GM18868 (cell line): ENCODE results near the gene EFTUD2.
"Not testable (repeated sequence)": the region's sequence is repeated elsewhere in the genome, so short reads cannot be mapped to it uniquely, and the experiment has no call there.

ENCODE experiments used
- ATAC-seq: cut with Tn5 transposase; IDR thresholded peaks from one replicate; pipeline ENCODE4 v1.9.1; 2021; ENCODE audit warnings: mild to moderate bottlenecking, moderate library complexity; ENCODE audit not compliant: unreplicated experiment

The EFTUD2 gene

DNA sequence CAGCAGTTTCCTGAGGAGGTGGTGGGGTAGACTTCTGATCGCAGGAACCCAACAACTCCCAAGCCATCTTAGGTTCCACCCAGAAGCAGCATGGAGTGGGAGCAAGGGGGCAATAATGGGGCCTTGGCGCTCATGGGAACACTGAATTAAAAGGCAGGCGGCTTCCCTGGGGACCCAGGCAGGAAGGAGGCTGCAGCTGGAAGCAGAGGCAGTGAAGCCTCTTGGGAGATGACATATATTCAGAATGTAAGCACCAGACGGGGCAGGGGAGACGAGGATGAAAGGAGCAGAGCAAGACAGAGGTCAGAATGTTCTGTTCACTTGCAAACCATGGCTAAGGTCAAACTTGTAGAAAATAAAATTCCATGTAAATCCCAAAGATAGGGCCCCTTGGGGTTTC is 48.6 kb downstream of the EFTUD2 start:
- no peak for ATAC-seq

DNA sequence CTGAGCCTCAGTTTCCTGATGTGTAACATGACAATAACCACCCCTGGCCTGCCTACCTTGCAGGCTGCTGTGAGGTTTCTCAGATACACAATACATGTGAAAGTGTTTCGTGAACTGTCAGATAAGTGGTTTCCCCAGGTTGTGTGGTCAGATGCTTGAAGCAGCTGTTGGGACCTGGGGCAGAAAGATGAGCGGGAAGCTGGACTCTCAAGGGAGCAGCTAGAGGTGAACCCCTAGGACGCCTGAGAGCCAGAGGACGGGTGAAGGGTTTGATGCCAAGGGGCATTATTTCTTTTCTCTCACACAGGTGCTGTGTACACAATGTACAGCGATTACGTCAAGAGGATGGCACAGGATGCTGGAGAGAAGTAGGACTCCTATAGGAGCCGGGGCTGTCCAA is 49.2 kb downstream of the EFTUD2 start:
- no peak for ATAC-seq

DNA sequence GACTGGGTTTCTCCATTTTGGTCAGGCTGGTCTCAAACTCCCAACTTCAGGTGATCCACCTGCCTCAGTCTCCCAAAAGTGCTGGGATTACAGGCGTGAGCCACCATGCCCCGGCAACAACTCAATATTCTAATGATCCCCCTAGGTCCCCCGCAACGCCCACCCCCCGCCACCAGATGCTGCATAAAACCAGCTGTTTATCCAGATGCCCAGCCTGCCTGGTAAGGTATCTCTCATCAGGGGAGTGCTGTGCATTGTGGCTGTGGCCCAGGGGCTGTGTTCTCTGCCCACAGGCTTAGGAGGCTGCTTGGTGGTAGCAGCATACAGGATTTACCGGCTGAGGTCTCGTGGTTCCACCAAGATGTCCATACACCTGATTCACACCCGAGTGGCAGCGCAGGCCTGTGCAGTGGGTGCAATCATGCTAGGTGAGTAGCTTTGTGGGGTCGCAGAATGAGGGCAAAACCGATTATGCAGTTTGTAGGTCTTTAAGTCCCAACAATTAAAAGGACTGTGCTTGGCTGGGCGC is 50.2 kb downstream of the EFTUD2 start:
- no peak for ATAC-seq

DNA sequence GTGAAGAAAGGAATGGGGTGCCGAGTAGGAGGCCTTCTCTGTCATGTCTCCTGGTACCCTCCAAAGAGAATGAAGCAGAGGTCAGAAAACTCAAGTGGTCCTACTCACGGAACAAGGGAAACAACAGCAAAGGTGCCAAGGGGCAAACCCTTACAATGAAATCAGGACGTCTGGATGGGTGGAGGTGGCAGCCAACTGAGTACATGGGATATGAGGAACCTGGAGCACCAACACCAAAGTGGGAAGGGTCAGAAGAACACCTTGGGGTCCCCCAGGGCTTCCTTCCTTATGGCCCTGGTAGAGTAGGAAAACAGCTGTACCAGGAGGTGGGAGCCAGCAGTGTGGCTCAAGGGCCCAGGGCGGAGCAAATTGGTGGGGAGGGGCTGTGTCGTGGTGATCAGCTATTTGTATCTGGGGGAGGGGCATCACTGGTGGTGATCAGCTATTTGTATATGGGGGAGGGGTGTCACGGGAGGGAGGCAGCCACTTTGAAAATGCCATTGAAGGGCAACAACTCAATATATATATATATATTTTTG is 50.9 kb downstream of the EFTUD2 start:
- no peak for ATAC-seq

DNA sequence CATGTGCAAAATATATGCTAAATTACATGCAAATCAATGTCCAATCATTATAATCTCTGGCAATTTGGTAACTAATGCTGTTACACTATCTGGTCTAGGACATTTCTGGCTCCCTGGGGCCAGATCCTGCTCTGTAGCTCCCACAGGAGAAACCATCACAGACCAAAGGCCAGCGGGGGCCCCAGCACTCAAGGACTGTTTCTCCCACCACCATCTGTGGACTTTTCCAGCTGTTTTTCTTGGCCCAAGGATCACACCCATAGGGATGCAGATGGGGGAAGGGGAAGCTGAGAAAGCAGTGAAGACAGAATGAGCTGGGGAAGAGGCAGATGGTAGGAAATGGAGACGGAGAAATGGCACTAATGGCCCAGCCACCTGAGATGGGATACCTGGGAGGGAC is 51.7 kb downstream of the EFTUD2 start, which contains the start of gene HIGD1B:
TSS of gene HIGD1B (plus strand) at position 298 of the 400 bp plus-strand sequence. CDS start 270 bp downstream, outside the sequence.
- ATAC-seq, result no peak

DNA sequence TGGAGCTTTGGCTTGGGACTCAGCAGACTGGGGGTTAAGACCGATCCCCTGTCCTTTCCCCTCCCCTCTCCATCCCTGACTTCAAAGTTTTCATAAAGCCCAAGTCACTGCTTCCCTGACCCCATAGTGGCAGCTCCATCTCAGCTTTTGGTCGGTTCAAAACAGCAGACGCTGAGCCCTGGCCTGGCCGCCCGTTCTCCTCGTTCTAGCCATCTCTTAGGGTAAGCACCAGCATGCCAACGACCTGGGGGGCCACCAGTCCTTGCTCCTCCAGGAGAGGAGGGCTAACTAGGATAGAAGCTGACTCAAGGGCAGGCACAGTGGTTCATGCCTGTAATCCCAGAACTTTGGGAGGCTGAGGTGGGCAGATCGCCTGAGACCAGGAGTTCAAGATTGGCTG is 53.0 kb downstream of the EFTUD2 start:
- ATAC-seq, result no peak

DNA sequence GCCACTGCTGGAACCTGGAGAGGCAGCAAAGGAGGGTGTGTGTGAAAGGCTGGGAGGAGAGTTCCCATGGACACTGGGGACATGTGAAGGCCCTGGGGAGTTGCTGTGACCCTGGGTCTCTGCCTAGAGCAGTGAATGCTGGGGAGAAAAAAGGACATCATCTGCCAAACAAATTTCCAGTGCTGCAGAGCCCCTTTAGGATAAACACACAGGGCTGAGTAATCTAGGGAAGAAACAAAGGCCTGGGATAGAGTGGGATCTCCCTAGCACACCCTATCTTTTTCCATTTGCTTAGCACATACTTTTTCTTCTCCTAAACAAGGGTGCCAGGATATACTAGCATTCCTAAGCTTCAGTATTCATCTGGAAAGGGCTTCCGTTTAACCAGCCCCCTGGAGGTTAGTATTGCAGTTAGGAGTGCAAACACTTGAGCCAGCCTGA is 54.8 kb downstream of the EFTUD2 start:
- no peak for ATAC-seq

DNA sequence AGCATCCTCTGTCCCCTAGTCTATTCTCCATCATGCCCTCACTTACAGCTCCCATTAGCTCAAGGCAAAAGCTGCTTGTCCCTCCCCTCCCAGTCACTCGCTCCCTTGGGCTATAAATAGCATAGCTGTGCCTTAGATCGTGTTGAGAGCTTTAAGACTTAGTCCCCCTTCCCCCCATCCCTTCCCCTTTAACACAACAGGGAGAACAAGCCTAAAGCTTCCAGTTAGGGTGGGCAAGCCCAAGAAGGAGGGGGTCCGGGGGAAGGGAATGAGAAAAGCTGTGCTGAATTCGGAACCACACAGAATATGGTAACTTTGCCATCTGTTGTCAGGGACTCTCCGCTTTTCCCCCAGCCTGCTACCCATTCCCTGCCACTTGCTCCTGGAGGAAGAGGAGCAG is 56.5 kb downstream of the EFTUD2 start:
- no peak for ATAC-seq

DNA sequence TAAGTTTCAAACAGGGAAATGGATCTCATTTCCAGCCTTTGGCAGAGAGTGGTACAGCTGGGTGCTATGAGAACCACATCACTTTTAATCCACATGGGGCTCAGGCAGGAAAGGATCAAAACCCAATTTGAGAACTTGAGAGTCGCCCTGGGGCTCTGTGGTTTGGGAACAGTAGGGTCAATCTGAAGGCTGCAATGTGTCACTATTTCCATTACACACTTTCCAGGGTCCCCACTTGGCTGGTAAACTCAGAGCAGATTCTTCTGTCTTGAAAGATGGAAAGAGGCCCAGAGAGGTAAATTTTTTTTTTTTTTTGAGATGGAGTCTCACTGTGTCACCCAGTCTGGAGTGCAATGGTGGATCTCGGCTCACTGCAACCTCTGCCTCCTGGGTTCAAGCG is 58.3 kb downstream of the EFTUD2 start:
- no peak for ATAC-seq

DNA sequence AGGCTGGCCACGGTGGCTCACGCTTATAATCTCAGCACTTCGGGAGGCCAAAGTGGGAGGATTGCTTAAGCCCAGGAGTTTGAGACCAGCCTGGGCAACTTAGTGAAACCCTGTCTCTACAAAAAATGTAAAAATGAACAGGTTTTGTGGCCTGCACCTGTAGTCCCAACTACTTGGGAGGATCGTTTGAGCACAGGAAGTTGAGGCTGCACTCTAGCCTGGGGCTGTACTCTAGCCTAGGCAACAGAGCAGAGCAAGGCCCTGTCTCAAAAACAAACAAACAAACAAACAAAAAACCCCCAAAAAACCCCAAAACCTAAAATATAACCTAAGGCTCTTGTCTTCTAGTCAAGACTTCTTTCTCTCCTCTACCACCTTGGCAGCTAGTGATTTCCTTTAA is 59.0 kb downstream of the EFTUD2 start:
- ATAC-seq, result no peak

DNA sequence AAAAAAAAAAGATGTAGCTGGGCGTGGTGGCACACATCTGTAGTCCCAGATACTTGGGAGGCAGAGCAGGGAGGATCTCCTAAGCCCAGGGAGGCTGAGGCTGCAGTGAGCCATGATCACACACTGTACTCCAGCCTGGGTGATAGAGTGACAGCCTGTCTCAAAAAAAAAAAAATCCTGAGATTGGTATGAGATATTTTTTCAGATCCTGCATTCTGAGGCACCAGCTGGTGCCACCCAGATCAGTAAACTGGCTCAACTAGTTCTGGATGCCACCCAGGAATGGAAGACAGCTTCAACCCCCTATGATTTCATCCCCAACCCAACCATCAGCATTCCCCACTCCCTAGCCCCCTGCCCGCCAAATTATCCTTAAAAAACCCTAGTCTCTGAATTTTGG is 62.0 kb downstream of the EFTUD2 start:
- ATAC-seq, result no peak

DNA sequence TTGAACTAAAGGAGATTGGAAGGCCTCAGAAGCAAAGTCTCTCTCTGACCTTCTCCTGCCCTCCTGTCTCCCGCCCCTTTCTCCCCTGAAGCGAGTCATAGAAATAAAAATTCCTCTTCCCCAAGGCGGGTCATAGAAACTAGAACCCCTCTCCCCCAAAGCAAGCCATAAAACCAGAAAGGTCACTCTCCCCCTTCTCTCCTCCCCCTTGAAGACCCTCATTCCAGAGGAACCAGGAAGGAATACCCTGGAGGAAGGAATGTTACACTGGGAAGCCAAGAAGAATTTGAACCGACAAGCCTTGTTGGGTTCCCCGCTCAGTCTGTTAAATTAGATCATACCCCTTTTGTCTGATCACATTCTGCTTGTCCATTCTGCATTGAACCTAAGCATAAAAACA is 66.4 kb downstream of the EFTUD2 start:
- no peak for ATAC-seq

DNA sequence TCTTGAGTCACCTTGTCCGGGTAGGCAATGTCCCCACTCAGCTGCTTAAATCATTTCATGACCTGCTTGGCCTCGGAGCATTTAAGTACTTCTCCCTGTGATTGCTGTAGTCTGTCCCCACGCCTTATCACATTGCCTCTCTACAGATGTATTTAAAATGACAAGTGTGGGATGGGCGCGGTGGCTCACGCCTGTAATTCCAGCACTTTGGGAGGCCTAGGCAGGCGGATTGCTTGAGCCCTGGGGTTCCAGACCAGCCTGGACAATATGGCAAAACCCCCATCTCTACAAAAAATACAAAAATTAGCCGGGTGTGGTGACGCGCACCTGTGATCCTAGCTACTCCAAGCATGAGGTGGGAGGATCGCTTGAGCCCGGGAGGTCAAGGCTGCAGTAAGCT is 67.9 kb downstream of the EFTUD2 start:
- ATAC-seq, result no peak

DNA sequence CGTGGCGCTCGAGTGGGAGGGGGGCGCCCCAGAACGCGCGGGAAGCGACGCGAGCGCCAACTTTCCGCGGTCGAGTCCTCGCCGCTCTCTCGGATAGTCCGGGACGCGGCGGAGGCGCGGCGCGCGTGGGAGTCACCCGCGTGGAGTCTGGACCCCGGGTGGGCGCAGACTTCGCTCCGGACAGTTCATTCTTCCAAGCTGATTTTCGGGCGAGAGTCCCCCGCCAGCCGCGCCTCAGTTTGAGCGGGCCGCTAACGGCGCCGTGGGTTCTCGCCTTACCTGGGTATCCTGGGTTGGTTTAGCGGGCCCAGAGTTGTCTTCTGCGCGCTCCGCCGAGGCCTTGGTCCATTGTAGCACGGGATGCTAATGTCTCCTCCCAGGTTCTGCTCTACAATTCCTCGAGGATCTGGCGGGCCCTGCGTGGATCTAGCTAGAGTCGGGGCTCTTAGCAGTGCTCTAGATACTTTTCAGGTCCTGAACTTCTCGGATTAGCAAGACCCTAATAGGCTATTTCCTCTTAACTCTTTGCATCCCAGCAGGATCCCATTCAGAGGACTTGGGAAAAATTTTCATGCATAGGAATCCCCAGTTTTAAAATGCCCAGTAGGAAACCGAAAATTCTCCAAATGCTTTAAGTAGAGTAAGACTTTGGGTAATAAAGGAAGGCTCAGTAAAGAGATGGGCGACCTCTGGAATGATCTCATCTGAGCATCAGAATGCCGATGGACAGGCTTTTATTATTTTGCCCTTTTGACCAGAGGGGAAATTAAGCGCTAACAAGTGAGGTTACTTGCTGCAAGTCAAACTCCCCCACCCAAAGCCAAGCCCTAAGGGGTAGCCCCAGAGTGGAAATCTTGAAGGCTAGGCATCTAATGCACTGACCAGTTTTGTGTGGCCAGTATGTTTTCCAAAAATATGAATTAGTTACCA is 68.6 kb downstream of the EFTUD2 start:
- ATAC-seq, result no peak

DNA sequence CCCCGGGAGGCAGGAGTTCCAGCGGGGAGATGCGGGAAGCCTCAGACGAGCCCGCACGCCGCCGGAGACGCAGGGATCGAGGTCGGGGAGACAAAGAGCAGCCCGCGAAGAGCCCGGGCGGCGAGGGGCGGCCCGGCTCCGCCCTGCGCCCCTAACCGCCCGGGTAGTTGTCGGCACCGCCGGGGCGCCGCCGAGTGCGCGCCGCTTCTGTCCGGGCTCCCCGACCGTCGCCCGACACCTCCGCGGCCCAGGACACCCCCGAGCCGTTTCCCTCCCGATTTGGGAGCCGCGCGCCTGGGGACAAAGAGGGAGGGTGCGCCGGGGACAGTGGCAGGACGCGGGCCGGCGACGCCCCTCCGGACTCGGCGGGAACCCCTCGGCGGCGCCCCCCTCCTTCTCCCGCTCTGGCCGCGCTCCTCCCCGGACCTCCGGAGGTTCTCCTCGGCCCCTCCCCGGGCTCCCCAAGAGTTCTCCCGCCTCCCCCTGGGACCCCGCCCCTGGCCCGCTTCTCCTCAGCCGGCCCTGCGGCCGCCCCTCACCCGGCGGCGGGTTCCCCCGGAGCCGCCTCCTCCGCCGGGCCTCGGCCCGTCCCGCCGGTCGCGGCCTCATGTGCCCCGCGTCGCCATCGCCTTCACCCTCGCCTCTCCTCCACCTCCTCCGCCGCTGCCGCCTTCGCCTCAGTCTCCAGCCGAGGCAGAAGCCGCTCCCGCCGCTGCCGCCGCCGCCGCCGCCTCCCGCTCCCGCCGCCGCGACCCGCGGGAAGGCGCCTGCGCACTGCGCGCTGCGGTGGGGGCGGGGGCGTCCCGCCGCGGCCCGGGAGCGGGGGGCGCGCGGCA is 69.5 kb downstream of the EFTUD2 start, which contains the start of gene GJC1:
TSS of gene GJC1 (minus strand) at position 765 of the 836 bp plus-strand sequence. CDS start 24,470 bp downstream, outside the sequence.
- ATAC-seq, result no peak

DNA sequence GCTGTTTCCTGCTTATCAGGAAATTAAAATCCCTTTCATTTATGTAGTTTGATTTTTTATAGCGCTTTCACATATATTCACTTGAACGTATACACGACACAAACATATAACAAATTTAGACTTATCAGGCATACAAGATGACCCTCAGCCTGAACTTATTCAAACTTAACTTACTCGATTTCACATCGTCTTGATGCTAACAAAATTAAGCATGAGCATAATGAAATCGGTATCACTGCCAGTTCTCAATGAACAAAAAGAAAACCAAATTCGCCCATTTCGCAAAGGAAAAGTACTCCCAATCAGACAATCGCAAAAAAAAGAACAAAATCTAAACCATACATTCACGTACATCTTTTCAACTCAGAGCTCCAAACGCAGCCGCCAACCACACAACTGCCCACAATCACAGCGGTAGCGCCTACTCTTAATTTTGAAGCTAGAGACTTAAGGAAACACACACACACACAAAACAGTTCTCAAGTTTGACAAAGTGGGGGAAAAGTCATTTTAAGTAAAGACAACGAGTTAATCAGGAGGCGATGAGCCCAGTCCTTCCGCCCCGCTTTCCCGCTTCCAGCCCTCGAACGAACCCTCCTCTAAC is 70.2 kb downstream of the EFTUD2 start:
- no peak for ATAC-seq

DNA sequence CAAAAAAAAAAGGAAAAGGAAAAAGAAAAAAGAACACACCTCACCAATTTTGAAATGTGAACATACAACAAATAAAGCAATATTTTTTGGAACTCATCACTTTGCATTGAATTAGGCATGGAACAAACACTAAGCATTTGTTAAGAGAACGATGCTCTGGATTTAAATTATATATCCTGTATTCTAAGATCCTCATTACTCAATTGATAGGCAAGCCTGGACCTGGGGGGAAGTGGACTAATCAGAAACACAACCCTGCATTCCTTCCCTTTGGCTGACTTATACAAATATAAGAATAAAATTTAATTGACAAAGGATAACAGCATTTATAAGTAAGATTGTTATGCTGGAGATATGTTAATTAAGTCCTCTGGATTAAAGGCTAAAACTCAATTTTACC is 71.4 kb downstream of the EFTUD2 start:
- no peak for ATAC-seq

DNA sequence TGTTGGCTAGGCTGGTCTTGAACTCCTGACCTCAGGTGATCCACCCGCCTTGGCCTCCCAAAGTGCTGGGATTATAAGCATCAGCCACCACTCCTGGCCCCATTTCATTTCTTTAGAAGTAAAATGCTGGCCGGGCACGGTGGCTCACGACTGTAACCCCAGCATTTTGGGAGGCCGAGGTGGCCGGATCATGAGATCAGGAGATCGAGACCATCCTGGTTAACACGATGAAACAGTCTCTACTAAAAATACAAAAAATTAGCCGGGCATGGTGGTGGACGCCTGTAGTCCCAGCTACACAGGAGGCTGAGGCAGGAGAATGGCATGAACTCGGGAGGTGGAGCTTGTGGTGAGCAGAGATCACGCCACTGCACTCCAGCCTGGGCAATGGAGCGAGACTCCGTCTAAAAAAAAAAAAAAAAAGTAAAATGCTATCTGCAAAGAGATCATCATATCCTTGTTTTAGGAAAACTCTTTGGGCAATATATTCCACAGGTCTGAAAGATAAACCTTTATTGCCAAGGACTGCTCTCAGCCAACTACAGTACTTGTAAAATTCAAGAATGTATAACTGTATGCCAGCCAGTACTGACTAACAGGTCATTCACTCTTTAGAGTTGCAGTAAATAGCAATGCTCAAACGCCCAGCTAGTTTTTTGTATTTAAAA is 73.0 kb downstream of the EFTUD2 start:
- no peak for ATAC-seq

DNA sequence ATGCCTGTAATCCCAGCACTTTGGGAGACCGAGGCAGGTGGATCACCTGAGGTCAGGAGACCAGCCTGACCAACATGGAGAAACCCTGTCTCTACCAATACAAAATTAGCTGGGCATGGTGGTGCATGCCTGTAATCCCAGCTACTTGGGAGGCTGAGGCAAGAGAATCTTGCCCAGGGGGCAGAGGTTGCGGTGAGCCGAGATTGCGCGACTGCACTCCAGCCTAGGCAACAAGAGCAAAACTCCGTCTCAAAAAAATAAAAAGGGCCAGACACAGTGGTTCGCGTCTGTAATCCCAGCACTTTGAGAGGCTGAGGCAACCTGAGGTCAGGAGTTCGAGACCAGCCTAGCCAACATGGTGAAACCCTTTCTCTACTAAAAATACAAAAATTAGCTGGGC is 74.0 kb downstream of the EFTUD2 start:
- not testable (repeated sequence) for ATAC-seq

DNA sequence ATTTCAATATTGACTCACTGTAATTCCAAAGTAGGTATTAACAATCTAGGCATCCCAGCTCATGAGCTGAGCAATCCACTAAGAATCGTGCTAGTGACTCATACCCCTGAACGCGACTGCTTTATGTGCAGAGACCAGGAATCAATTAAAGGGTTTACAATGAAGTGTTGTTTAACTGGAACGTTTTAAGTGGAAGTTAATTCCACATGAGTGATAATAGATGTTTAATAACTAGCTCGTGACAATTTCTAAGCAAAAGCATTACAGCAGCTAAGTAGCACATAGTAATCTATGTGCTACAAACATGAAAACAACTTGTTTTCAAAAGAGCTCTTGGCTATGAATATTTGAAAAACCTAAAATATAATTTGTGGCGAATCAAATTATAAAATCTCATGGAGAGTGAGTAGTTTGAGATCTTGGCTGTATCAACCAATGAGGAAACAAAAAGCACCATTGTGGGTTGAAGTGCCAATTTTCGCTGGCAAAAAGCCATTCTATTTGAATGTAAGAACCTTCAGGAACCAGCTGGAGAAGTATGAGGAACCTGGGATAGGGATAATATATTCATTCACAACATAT is 78.5 kb downstream of the EFTUD2 start:
- no peak for ATAC-seq
